Measurements from ENCODE around the gene SPSB1. TPM values are rescaled to one million over a fixed set of nuclear protein-coding genes. Genes with fewer than 3 reads are reported as not detected.

The SPSB1 gene
- total RNA-seq, 1 donor from 2014 or later = 20.8 TPM

DNA sequence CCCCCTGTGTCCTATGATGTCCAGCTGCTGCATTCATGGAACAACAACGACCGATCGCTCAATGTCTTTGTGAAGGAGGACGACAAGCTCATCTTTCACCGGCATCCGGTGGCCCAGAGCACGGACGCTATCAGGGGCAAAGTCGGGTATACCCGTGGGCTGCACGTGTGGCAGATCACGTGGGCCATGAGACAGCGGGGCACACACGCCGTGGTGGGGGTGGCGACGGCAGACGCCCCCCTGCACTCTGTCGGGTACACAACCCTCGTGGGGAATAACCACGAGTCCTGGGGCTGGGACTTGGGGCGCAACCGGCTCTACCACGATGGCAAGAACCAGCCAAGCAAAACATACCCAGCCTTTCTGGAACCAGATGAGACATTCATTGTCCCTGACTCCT, 63.3 kb downstream of the SPSB1 start:
- DNase-seq (ENCODE audit: low read depth) = no peak
- TF ChIP-seq, protein P1, sequence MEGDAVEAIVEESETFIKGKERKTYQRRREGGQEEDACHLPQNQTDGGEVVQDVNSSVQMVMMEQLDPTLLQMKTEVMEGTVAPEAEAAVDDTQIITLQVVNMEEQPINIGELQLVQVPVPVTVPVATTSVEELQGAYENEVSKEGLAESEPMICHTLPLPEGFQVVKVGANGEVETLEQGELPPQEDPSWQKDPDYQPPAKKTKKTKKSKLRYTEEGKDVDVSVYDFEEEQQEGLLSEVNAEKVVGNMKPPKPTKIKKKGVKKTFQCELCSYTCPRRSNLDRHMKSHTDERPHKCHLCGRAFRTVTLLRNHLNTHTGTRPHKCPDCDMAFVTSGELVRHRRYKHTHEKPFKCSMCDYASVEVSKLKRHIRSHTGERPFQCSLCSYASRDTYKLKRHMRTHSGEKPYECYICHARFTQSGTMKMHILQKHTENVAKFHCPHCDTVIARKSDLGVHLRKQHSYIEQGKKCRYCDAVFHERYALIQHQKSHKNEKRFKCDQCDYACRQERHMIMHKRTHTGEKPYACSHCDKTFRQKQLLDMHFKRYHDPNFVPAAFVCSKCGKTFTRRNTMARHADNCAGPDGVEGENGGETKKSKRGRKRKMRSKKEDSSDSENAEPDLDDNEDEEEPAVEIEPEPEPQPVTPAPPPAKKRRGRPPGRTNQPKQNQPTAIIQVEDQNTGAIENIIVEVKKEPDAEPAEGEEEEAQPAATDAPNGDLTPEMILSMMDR (conservative IDR thresholded peaks at IDR 0.05; ENCODE audit: low read depth, low read length) = no peak
- no peak overlapping the region for H3K4me3 ChIP-seq (ENCODE audit: low read depth, low read length)

DNA sequence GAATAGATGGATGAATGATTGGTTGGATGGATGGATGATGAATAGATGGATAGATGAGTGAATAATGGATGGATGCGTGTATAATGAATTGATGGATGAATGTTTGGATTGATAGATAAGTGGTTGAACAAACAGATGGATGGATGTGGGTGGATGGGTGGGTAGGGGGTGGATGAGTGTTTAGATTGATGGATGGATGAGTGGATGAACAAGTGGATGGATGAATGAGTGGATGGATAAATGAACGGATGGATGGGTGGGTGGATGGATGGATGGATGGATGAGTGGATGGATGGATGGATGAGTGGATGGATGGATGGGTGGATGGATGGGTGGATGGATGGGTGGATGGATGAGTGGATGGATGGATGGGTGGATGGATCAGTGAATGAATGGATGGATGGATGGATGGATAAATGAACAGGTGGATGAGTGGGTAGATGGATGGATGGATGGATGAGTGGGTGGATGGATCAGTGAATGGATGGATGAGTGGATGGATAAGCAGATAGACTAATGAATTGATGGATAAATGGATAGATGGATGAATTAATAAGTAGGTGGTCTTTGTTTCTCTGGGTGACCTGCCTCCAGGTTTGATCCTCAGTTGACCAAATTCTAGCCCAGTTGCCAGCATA, 64.3 kb downstream of the SPSB1 start:
- no peak for DNase-seq (ENCODE audit: low read depth)
- TF ChIP-seq, protein P1 (conservative IDR thresholded peaks at IDR 0.05; ENCODE audit: low read depth, low read length) = no peak
- H3K4me3 ChIP-seq (ENCODE audit: low read depth, low read length) = no peak overlapping the region

DNA sequence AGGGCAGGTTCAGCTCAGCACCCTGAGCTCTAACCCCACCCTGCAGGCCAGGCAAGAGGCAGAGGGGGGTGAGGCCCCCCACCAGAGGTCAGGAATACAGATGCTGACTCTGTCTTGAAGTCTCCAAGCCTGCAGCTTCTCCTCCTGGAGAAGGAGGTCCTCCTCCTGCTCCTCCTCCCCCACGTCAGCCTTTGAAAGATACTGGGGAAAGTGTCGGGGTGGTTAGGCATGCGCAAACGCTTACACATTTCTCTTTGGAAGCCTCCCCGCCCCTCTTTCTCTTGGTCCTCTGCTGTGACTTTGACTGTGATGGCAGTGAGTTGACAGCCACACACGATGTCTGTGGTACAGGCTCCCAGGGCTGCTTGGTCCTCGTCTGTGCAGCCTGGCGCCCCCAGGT, 65.3 kb downstream of the SPSB1 start:
- DNase-seq (ENCODE audit: low read depth) = no peak
- TF ChIP-seq, protein P1 (conservative IDR thresholded peaks at IDR 0.05; ENCODE audit: low read depth, low read length) = no peak
- H3K4me3 ChIP-seq (ENCODE audit: low read depth, low read length) = no peak overlapping the region

DNA sequence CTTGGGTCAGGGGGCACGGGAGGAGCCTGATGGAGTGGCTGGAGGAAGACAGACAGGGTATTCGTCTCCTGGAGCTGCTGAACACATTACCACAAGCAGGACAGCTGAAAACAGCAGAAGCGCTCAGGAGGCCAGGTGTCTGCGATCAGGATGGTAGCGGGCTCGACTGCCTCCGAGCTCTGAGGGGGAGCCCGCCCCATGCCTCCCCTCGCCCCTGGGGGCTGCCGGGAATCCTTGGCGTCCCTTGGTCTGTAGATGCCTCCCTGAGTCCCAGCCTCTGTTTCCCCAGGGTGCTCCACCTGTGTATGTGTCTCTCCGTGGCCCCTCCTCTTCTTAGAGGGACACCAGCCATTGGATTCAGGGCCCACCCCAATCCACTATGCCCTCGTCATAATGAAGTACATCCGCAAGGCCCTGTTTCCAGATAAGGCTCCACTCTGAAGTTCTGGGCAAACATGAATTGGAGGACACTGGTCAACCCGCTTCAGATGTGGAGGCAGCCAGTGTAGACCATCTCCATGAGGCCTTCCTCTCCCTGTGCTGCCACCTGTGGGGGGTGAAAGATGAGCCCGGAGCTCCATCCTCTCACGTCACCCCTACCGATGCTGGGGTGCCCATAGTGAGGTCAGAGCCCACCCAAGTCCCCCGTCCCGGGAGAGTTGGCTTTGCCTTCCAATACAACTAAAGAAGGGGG, 67.8 kb downstream of the SPSB1 start:
- TF ChIP-seq, protein P1 (conservative IDR thresholded peaks at IDR 0.05; ENCODE audit: low read depth, low read length) = no peak
- no peak overlapping the region for H3K4me3 ChIP-seq (ENCODE audit: low read depth, low read length)
- no peak for DNase-seq (ENCODE audit: low read depth)

DNA sequence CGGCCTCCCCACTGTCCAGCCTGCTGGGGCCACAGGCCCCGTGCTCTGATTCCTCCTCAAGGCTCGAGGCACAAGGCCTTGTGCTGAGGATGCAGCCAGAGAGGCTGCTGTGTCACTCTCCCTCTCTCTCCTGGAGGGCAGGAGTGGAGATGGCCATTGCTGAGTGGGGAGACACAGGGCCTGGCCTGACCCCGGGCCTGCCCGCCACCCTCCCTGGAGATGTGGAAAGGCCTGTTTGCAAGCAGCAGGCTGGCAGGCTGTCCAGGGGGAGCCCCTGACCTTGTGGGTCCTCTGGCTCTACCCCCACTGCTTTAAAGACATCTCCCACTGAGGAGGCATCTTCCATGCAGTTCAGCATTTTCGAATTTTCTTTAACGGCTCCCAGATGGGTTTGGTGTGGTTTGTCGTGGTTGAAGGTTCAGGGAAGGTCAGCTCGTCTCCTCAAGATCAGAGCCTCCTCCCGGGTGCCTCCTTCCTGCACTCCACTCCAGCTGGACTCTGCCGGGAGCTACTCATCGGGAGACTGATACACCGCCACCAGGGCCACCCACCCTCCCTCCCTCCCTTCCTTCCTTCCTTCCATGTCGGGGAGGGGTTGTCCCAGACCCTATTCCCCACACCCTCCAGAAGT, 69.1 kb downstream of the SPSB1 start:
- no peak for DNase-seq (ENCODE audit: low read depth)
- no peak overlapping the region for H3K4me3 ChIP-seq (ENCODE audit: low read depth, low read length)
- TF ChIP-seq, protein P1 (conservative IDR thresholded peaks at IDR 0.05; ENCODE audit: low read depth, low read length) = no peak

DNA sequence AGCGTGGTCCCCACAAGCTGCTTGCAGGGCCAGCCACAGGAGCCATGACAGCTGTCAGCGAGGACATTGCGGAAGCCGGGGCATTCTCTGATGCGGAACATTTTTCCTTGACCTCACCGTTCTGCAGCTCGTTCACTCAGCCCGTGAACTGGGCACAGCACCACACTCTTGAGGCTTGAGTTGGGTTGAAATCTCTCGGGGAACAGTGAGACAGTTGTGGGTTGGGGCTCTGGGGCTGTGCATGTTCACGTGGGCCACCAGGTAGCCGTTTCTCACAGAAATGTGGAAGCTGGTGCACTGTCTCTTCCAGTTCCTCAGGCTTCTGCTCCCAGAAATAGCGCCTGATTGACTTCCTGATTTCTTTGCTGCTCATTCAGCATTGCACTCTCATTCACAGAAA, 69.8 kb downstream of the SPSB1 start:
- DNase-seq (ENCODE audit: low read depth) = no peak
- no peak overlapping the region for H3K4me3 ChIP-seq (ENCODE audit: low read depth, low read length)
- TF ChIP-seq, protein P1 (conservative IDR thresholded peaks at IDR 0.05; ENCODE audit: low read depth, low read length) = no peak

All from epithelial cell of proximal tubule (primary cell).